GM19438 (cell line): ENCODE measurements around the gene NAB1.

ENCODE experiments used
- ATAC-seq: cut with Tn5 transposase; IDR thresholded peaks from one replicate; pipeline ENCODE4 v1.9.1; 2021; ENCODE audit warnings: low read depth; ENCODE audit not compliant: unreplicated experiment

Gene NAB1

GRCh38 chr2:190636361-190636760, 12.5 kb upstream of the NAB1 start:
- ATAC-seq = no peak

GRCh38 chr2:190637281-190637734, 11.6 kb upstream of the NAB1 start:
- ATAC-seq = no peak

DNA sequence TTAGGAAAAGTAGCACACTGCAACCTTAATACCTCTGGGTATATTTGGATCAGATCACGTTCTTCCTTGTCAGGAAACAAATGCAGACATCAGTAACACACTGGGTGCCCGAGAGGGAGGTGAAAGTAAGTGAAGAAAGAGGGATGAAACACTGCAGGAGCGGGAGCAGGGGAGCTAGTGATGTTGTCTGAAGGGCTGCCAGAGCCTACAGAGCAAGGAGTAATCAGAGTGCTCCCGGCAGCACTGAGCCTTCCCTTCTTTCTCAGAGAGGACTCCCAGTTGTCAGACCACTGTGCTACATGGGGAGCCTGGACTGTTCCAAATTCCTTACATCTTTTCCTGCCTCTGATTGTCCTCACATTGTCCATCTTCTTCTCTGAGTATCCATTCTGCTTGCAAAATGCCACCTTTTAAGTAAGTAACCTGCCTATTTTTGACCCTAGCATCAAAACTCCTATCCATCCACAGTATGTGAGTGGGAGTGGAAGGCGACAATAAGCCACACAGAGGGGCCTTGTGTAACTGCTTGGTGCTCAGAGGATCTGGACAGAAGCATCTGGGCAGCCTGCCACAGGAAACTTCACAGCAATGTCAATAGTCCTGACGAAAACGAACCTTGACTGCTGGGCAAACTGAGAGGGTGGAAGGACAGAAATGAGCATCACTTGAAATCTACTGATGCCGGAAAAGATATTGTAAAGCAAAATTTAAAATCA, 10.8 kb upstream of the NAB1 start:
- ATAC-seq = no peak

- ATAC-seq = no peak
Observed at GRCh38 chr2:190640117-190640516, 8.8 kb upstream of the NAB1 start.

- ATAC-seq = no peak
Observed at GRCh38 chr2:190641469-190641868, 7.4 kb upstream of the NAB1 start.

GRCh38 chr2:190646780-190647522, 1.9 kb upstream of the NAB1 start:
- no peak for ATAC-seq

DNA sequence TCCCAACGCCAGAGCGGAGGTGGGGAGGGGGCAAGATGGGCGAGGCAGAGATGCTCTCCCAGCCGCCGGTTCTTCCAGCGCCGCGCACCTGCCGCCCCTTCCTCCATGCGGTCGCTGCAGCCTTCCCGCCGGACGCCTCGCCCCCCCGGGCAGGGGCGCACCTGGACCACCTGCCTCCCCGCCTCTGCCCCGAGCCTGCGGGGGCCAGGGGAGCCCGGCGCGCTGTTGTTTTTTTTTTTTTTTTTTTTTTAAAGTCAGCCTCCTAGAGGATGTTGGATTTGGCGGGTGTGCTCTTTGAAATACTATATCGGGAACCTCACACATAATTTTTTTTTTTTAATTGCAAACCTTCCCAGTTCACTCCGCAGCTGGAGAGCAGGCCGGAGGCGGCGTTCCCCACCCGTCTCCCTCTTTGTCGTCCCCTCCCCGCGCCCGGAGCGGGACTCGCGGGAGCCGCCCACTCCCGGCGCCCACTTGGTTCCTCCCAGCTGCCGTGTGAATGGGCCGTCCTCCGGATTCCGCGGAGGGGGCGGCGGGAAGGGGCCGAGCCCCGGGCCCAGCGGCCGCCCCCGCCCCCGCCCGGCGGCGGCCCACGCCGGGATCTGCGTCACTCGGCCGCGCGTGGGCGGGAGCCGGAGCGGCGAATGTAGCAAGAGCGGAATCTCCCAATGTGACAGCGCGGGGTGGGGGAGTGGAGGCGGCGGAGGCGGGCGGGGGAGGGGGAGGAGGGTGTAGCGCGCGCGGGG, 421 bp upstream of the NAB1 start:
- ATAC-seq = peak; percentile 68

- ATAC-seq = no peak
Observed at GRCh38 chr2:190649798-190650390, 1.0 kb downstream of the NAB1 start.

GRCh38 chr2:190651413-190651812, 2.5 kb downstream of the NAB1 start:
- ATAC-seq = no peak

DNA sequence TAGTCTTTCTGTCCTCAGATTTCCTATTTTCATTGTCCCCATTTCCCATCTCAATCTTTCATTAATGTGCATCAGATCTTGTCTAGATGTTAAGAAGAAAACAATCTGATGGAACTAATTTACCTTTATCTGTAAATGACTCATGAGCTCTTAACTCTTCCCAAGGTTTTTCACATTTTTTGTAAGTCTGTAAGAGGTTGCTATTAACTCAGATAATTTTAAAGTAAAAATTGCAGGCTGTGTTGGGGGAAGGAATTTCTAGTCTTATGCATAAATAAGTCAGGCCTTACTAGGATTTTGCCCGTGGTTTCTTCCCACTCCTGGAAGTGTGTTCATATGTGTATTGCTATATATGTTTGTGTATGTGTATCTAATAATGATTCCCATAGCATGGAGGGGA, 4.3 kb downstream of the NAB1 start:
- no peak for ATAC-seq

DNA sequence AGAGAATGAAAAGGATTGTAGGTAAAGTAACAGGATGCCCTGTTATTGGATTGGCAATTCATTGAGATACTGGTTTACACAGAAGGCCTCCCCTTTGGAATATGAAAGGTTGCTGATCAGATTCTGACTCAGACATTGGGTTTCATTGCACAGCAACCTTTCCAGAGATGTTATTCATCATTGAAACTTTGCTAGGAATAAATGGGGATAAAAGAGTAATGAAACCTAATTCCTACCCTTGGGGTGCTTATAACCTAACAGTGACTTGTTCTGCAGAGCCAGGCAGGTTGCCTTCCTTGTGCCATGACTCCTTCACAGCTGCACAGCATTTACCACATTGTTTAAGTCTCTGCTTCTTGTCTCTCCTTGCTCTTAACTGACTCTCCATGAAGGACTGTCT, 5.0 kb downstream of the NAB1 start:
- no peak for ATAC-seq

DNA sequence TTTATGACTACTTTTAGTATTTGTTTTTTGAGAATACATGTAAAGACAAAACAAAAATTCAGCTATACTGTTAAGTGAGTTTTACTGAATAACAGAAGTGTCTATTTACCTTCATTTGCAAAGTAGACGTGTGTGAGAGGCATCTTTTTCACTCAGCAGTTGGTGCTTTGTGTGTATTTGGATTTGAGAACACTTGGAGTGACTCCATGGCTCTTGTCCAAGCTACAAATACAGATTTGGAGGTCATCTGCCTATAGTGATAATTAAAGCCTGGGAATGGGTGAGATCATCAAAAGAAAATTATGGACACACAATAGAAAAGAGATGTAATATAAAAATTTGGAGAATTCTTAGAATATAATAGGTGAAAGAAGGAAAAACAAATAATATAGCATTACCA, 6.2 kb downstream of the NAB1 start:
- no peak for ATAC-seq

DNA sequence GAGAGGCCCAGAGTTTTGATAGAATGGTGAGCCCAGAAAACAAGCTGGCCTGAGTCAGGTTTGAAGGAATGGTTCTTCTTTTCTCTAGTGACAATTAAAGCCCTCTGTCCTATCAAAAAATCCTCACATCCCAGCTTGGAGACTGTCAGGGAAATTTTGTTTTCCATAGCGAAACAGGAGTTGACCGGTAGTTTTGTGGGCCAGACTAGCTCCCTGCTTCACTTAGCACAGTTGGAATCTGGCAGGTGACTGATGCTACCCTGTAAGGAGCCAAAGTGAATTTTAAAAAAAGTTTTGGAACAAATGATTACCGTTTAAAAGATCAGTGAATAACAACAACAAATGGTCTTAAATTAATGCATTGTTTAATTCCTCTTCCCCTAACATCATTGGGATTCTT, 6.7 kb downstream of the NAB1 start:
- no peak for ATAC-seq

DNA sequence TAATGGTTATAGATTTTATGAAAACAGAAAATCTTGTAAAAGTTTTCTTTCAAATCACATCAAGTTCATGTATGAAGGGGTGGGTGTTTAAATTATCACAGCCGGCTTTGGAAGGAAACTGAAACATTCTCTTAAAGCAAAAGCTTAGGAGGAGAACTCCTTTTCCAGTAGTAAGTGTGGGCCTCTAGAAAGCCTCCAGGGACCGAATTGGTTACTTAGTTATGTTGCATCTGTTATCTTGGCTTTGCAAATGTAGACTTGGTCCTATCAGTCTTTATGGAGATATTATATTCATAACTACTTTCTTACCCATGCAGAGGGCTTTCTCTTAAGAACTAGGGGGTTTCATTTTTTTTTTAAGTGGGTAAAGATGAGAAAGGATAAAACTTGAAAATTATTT, 7.4 kb downstream of the NAB1 start:
- ATAC-seq = no peak

DNA sequence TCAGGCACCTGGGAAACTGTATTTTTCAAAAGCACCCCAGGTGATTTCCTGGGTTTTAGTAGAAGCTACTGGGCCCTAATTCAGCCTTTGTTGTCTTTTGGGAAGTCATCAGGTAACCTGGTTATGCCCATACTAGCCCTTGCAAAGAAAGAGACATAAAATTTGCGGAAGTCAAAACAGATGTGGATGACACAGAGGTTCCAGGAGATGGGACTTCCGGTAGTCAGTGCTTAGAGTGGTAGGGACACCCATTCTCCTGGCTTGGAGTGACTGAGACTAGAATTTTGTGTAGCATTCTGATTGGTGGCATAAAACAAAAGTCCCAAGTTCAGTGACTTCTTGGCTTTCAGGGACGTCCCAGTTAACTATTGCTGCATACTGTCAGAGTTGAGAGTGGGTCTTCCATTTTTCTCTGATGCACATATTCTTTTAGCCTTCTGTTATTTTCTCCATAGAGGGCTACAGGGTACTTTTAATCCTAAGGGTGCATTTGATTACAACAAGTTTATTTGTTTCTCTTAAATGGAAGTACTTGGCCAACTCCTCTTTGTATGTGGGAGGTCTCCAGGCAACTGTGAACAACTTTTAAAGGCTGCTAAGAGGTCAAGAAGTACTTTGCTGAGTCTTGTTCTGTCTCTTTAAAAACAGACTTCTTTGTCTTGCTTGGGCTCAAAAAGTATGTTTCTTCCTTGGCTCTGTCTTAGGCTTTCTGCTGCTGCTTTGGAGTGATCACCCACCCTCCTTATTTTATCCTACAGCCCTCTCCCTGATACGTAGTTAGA, 8.8 kb downstream of the NAB1 start:
- ATAC-seq = no peak

DNA sequence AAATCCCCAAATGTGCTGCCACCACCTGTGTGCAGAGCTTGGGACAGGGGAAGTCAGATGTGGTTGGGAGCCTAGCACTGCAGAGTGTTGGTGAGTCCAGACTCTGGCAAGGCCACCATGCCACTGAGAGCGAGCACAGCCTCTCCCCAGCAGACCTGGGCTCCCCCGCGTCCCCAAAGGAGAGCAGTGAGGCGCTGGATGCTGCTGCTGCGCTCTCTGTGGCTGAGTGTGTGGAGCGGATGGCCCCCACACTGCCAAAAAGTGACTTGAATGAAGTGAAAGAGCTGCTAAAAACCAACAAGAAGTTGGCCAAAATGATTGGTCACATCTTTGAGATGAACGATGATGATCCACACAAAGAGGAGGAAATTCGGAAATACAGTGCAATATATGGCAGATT, 10.7 kb downstream of the NAB1 start:
- no peak for ATAC-seq

DNA sequence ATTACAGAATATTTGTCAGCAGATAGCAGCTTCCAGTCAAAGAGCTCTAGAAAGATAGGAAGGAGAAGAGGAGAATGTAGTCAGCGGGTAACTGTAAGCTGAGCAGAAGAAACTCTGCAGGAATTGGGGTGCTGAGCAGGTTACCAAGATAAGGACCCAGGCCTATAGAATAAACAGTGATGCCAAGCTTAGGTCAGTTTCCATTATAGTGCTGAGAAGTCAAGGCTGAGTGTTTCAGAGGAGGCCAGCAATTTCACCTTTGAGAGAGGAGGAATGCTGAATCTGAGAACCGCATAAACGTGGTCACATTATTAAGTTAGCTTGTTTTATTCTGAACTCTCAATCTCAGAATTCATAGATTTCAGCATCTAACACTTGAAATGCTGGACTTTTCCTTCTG, 13.9 kb downstream of the NAB1 start:
- ATAC-seq = no peak

DNA sequence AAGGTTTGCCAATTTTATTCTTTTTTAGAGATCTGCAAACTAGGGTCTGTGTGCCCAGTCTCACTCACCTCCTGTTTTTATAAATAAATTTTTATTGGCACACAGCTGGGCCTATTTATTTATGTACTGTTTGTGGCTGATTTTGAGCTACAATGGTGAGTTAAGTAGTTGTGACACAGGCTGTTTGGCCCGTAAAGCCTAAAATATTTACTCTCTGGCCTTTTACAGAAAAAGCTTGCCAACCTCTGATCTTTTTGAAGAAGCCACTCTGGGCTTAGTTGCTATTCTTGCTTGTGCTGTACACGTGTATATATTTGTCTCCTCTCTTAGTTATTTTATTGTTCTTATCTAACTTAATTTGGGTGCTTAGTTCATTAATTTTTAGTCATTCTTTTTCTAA, 14.5 kb downstream of the NAB1 start:
- ATAC-seq = no peak

DNA sequence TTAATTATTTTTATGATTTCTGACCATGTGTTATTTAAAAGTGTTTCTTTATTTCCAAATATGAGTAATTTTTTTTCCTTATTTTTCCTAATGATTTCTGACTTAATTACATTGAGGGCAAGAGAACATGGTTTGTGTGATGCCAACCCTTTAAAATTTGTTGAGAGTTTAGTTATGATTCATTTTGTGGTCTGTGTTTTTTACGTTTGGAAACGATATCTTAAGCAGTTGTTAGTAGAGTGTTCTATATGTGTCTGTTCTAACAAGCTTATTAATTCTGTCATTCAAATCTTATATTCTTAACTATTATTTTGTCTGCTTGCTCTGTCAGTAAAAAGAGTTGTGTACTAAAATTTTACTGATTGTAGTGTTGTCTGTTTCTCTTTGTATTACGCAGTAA, 15.0 kb downstream of the NAB1 start:
- no peak for ATAC-seq

GRCh38 chr2:190664240-190664639, 15.4 kb downstream of the NAB1 start:
- ATAC-seq = no peak
